HG03354 (cell line): ENCODE results near the gene LMNTD2.
"Not testable (repeated sequence)": the region's sequence is repeated elsewhere in the genome, so short reads cannot be mapped to it uniquely, and the experiment has no call there.

Source experiments
- ATAC-seq: cut with Tn5 transposase; IDR thresholded peaks from one replicate; pipeline ENCODE4 v1.9.1; 2021; ENCODE audit warnings: mild to moderate bottlenecking; ENCODE audit not compliant: unreplicated experiment, poor library complexity, severe bottlenecking

LMNTD2 gene

GRCh38 chr11:589798-590197, 29.3 kb upstream of the LMNTD2 start:
- no peak for ATAC-seq

GRCh38 chr11:587978-588380, 27.4 kb upstream of the LMNTD2 start:
- ATAC-seq: no peak

- ATAC-seq: no peak
These were observed 27.0 kb upstream of the LMNTD2 start for GRCh38 chr11:587546-587945.

GRCh38 chr11:586376-587316, 26.1 kb upstream of the LMNTD2 start:
- no peak for ATAC-seq

- ATAC-seq: no peak
These were observed 23.7 kb upstream of the LMNTD2 start for GRCh38 chr11:584287-584686.

- no peak for ATAC-seq
These were observed 21.2 kb upstream of the LMNTD2 start for GRCh38 chr11:581752-582151.

GRCh38 chr11:581342-581741, 20.8 kb upstream of the LMNTD2 start:
- no peak for ATAC-seq

- no peak for ATAC-seq
These were observed 19.5 kb upstream of the LMNTD2 start for GRCh38 chr11:579830-580601.

GRCh38 chr11:578276-579035, 17.9 kb upstream of the LMNTD2 start:
- ATAC-seq: no peak

- no peak for ATAC-seq
These were observed 17.0 kb upstream of the LMNTD2 start for GRCh38 chr11:577611-577894.

GRCh38 chr11:576811-577610, 16.5 kb upstream of the LMNTD2 start:
- ATAC-seq: no peak

- ATAC-seq: peak; percentile 87
These were observed 15.6 kb upstream of the LMNTD2 start, which contains the start of gene PHRF1 for GRCh38 chr11:575996-576768. Gene PHRF1, plus strand, starts transcription at chr11:576470. Its CDS starts 5,043 bp downstream, at chr11:581513.

- peak; percentile 31 for ATAC-seq
These were observed 14.9 kb upstream of the LMNTD2 start for GRCh38 chr11:575313-575995.

GRCh38 chr11:574632-575312, 14.2 kb upstream of the LMNTD2 start:
- no peak for ATAC-seq

- ATAC-seq: not testable (repeated sequence)
These were observed 13.6 kb upstream of the LMNTD2 start for GRCh38 chr11:574031-574570.

GRCh38 chr11:573146-573759, 12.7 kb upstream of the LMNTD2 start:
- ATAC-seq: no peak

- no peak for ATAC-seq
These were observed 11.3 kb upstream of the LMNTD2 start for GRCh38 chr11:571802-572185.
